ENCODE measurements around the gene HYCC1. TPM values are rescaled to one million over a fixed set of nuclear protein-coding genes. Genes with fewer than 3 reads are reported as not detected.

HYCC1 gene
- total RNA-seq, 1 experiment from 2014 or later: 28.2 TPM

- Histone ChIP-seq H4K20me1 (ENCODE audit: insufficient read depth) (no peaks in the 10 kb centered on the region), H3K27ac (no peak overlapping the region), H3F3A (ENCODE audit: insufficient read depth, low read depth) (no peaks in the 10 kb centered on the region), H3K9me2 (ENCODE audit: insufficient read depth) (no peaks in the 10 kb centered on the region), H2AFZ (no peak overlapping the region), H3K36me3 (ENCODE audit: low read depth) (no peaks in the 10 kb centered on the region), H3K27me3 (ENCODE audit: insufficient read depth, low read depth) (no peaks in the 10 kb centered on the region), H3K4me1 (replicated peaks; ENCODE audit: insufficient read depth) (no peaks in the 10 kb centered on the region), H3K9me3 (ENCODE audit: insufficient read depth, low read depth) (no peaks in the 10 kb centered on the region), H3K4me2 (no peak overlapping the region), H3K4me3 (no peak overlapping the region), H3K79me2 (ENCODE audit: low read depth) (no peaks in the 10 kb centered on the region)
- no peak for DNase-seq
- intact Hi-C loops (cut with micrococcal nuclease; ENCODE audit: unreplicated experiment): no loop called here
- TF ChIP-seq CTCF (conservative IDR thresholded peaks at IDR 0.05) (no peak), EZH2 (IDR thresholded peaks at IDR 0.05; ENCODE audit: low read depth) (no peak)
- no TSS peak for BruUV-seq (replicated peaks)
- ChIA-PET CTCF (no interaction called here), POLR2A (ENCODE audit: unreplicated experiment) (no interaction called here)
Observed at GRCh38 chr7:22992874-22993840, 20.8 kb downstream of the HYCC1 start.

GRCh38 chr7:22990588-22990949 lies 23.4 kb downstream of the HYCC1 start:
- no peaks in the 10 kb centered on the region for H3K9me3 ChIP-seq (ENCODE audit: insufficient read depth, low read depth)
- H4K20me1 ChIP-seq (ENCODE audit: insufficient read depth): no peaks in the 10 kb centered on the region
- 0 out of 2 replicates have a peak overlapping the region, but pooled peaks have one; percentile 29 for H2AFZ ChIP-seq
- H3K4me1 ChIP-seq (replicated peaks; ENCODE audit: insufficient read depth): no peaks in the 10 kb centered on the region
- H3F3A ChIP-seq (ENCODE audit: insufficient read depth, low read depth): no peaks in the 10 kb centered on the region
- no peaks in the 10 kb centered on the region for H3K36me3 ChIP-seq (ENCODE audit: low read depth)
- TF ChIP-seq CTCF (conservative IDR thresholded peaks at IDR 0.05) (no peak), EZH2 (IDR thresholded peaks at IDR 0.05; ENCODE audit: low read depth) (no peak)
- H3K4me3 ChIP-seq: no peak overlapping the region
- no TSS peak for BruUV-seq (replicated peaks)
- no peaks in the 10 kb centered on the region for H3K27me3 ChIP-seq (ENCODE audit: insufficient read depth, low read depth)
- CTCF ChIA-PET: no interaction called here
- DNase-seq: no peak
- POLR2A ChIA-PET (ENCODE audit: unreplicated experiment): no interaction called here
- H3K4me2 ChIP-seq: no peak overlapping the region
- intact Hi-C loops (cut with micrococcal nuclease; ENCODE audit: unreplicated experiment): no loop called here
- H3K79me2 ChIP-seq (ENCODE audit: low read depth): no peaks in the 10 kb centered on the region
- no peak overlapping the region for H3K27ac ChIP-seq
- no peaks in the 10 kb centered on the region for H3K9me2 ChIP-seq (ENCODE audit: insufficient read depth)

GRCh38 chr7:22989643-22990587 lies 24.0 kb downstream of the HYCC1 start:
- H2AFZ ChIP-seq: no peak overlapping the region
- no peak overlapping the region for H3K4me2 ChIP-seq
- no peak overlapping the region for H3K4me3 ChIP-seq
- no peak for TF ChIP-seq CTCF (conservative IDR thresholded peaks at IDR 0.05)
- TF ChIP-seq EZH2 (IDR thresholded peaks at IDR 0.05; ENCODE audit: low read depth): no peak
- no peaks in the 10 kb centered on the region for H3K9me2 ChIP-seq (ENCODE audit: insufficient read depth)
- POLR2A ChIA-PET (ENCODE audit: unreplicated experiment): no interaction called here
- no peaks in the 10 kb centered on the region for H3F3A ChIP-seq (ENCODE audit: insufficient read depth, low read depth)
- DNase-seq: no peak
- CTCF ChIA-PET: no interaction called here
- H4K20me1 ChIP-seq (ENCODE audit: insufficient read depth): no peaks in the 10 kb centered on the region
- no peaks in the 10 kb centered on the region for H3K36me3 ChIP-seq (ENCODE audit: low read depth)
- H3K4me1 ChIP-seq (replicated peaks; ENCODE audit: insufficient read depth): no peaks in the 10 kb centered on the region
- intact Hi-C loops (cut with micrococcal nuclease; ENCODE audit: unreplicated experiment): no loop called here
- no peaks in the 10 kb centered on the region for H3K9me3 ChIP-seq (ENCODE audit: insufficient read depth, low read depth)
- BruUV-seq (replicated peaks): no TSS peak
- no peaks in the 10 kb centered on the region for H3K27me3 ChIP-seq (ENCODE audit: insufficient read depth, low read depth)
- H3K27ac ChIP-seq: no peak overlapping the region
- no peaks in the 10 kb centered on the region for H3K79me2 ChIP-seq (ENCODE audit: low read depth)

All from PC-9 (cell line).